Activated CD4-positive, alpha-beta T cell treated with anti-CD3 and anti-CD28 coated beads for 4 hours (primary cell): ENCODE data around the gene TTLL9.

Experiments
- DNase-seq, 2 donors: peaks; one replicate each; pipeline ENCODE4 v3.0.0-alpha.2; 2020

TTLL9 gene

DNA sequence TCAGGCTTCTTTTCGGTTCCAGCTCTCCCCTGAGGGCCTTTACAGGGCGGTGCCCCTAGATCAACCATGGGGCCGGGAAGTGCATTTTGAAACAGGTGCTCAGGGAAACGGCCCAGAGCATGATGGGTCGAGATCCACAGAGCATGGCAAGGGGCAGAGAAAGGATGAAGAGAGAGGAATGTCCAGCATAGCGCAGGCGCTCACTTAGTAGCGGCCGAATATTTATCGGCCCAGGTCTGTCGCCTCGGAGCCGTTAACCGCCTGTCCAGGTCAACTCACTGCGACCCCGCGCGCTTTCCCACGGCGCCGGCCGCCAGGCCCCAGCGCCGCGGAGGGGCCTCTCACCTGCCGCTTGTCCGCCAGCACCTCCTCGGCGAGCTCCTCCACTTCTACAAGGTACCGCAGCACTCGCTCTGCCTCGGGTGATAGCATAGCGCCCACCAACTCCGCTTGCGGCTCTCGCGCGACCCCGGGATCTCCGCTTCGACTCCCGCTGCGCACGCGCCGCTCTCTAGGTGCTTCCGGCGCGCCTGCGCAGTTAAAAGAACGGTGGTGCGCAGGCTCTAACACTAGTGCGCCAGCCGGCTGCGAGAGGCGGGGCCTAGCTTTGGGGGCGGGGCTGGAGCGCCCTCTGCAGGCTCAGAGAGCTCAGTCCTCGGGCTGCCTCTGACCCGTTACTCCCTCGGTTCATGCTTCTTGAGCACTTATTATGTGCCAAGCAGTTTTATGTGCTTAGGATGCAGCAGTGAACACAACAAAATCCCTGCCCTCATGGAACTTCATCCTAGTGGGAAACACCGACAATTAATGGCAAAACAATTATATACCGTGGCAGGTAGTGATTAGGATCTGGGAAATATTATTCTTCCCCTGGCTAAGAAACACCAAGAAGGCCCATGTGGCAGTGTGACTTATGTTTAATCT lies 81.4 kb downstream of the TTLL9 start, which contains the start of gene PDRG1:
TSS of gene PDRG1 (minus strand) at position 517 of the 924 bp plus-strand sequence. CDS start at position 432, 85 bp downstream.
- peak; percentile 95 to 96 for DNase-seq

DNA sequence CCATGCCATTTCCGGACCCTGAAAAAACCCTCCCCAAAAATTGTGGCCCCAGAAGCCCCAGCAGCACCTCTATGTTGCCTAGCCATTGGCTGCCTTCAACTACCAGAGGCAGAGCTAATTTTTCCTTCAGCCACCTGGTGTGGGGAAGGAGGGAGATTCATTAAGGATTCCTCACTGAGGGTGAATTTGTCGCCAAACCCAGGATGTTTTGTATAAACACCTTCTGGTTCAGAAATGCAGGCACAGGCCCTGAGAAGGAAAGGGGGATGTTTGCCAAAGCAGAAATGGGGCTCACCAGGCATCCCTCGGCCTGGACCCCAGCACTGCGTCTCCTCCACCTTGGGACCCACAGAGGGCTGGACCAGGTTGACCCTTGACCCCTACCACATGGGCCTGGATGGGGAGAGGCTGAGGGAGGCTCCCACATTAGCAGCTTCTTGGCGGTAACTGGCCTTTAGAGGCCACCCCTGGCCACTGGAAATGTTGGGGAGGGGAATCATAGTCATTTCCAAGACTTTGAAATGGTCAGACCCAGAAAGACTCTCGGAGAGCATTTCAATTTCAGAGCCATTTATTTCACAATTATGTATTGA lies 83.2 kb downstream of the TTLL9 start:
- DNase-seq: no peak

DNA sequence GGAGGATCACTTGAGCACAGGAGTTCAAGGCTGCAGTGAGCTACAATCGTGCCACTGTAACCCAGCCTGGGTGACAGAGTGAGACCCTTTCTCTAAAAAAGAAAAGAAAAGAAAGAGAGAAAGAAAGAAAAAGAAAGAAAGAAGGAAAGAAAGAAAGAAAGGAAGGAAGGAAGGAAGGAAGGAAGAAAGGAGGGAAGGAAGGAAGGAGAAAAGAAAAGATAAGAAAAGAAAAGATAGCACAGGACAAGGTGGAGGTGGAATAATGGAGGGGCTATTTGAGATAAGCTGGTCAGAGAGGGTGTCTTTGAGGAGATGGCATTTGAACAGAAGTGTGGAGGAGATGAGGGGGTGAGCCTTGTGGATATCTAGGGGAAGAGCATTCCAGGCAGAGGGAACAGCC lies 84.1 kb downstream of the TTLL9 start:
- no peak for DNase-seq

DNA sequence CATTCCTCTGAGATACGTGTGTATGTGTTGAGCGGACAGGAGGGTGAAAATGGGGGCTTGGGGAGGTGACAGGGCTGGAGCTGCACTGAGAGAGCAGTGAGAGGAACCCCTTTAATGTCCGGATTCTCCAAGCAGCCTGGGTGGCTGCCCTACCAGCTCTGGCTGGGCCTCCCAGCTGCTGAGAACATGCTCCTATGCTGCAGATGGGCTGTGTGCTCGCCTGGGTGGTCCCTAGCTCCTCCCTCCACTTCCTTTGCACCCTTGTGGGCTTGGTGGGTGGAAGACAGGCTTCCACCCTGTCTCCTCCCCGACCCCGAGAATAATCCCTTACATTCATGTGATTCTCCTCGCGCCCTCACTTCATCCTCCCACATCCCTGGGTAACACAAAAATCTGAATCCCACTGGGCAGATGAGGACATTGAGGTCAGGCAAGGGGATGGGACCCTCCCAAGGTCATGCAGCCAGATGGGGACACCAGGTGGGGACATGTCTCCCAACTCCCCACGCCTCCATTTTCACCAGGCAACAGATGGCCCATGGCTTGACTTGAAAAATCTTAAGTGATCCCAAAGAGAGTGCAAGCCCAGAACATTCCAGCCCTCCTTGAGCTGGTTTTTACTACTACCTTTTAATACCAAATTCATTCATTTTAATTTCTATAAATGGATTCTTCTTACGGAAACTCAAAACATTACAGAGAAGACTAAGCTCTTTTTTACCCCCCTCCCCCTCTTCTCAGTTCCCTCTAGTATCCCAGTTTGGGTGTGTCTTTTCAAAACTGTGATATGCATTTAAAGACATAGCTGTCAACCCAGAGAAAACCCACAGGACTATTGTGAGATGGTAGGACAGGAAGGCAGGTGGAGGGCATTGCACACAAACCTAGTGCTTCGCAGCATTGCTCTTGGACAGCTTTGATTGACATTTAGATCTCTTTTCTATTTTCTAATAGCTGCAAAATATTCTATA lies 86.4 kb downstream of the TTLL9 start:
- no peak for DNase-seq

GRCh38 chr20:31962761-31963160 lies 92.3 kb downstream of the TTLL9 start:
- DNase-seq: no peak

DNA sequence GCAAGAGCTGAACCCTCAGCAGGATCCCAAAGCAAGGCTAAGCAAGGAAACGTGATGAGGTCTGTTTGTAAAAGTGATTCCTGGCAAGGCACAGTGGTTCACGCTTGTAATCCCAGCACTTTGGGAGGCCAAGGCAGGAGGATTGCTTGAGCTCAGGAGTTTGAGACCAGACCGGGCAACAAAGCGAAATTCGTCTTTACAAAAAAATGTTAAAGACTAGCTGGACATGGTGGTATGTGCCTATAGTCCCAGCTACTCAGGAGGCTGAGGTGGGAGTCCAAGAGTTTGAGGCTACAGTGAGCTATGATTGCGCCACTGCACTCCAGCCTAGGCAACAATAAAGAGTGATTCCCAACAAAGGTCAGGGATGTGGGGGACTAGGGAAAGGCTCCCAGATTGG lies 93.5 kb downstream of the TTLL9 start:
- no peak for DNase-seq

- no peak for DNase-seq
Measured at GRCh38 chr20:31966991-31967655, 96.7 kb downstream of the TTLL9 start.

- DNase-seq: no peak
Measured at GRCh38 chr20:31967830-31968249, 97.4 kb downstream of the TTLL9 start, which contains the start of gene XKR7. Gene XKR7 (plus strand): TSS chr20:31968151. CDS start chr20:31968176, 25 bp downstream.

GRCh38 chr20:31968291-31969126 lies 98.1 kb downstream of the TTLL9 start:
- DNase-seq: peak; percentile 59 to 69

DNA sequence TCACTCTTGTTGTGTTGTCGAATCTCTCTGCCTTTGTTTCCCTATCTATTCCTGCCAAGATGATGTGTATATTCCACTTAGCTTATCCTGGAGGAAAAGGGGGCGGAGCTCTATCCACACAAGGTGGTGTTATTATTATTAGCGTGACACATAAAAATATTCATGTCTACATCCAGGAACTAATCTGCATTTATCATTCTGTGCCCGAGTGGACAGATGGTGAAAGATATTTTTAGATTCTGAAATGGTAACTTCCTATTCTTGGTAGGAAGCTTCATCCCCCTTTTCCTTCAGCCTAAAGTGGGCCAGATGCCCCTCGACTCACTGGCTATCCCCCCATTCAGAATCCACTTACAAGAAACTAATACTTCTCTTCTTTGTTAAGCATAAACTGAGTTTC lies 99.6 kb downstream of the TTLL9 start:
- no peak for DNase-seq

- DNase-seq: no peak
Measured at GRCh38 chr20:31972471-31973021, 102.1 kb downstream of the TTLL9 start.

GRCh38 chr20:31974296-31974695 lies 103.9 kb downstream of the TTLL9 start:
- DNase-seq: no peak

DNA sequence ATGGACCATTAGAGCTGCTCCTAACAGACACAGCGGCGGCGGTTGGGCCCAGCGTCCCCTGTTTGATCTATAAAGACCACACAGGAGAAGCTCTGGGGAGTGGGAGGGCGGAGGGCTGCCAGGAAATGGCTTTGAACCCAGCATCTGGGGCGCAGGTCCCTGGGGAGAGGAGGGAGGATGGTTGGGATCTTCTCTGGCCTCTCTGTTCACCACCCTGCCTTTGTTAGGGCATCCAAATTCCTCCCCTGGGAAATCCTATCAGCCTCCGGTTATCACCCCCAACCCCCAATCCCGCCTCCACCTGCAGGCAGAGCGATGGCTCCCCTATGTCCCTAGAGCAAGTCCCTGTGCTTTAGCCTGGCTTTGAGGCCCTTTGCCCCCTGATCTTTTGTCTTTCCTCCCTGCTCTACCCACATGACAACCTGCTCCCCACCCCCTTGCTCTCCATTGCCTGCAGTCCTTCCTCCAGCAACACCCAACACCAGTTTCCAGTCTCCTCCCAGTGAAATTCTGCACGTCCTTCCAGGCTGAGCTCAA lies 104.6 kb downstream of the TTLL9 start:
- DNase-seq: no peak

GRCh38 chr20:31975874-31976273 lies 105.4 kb downstream of the TTLL9 start:
- DNase-seq: no peak

DNA sequence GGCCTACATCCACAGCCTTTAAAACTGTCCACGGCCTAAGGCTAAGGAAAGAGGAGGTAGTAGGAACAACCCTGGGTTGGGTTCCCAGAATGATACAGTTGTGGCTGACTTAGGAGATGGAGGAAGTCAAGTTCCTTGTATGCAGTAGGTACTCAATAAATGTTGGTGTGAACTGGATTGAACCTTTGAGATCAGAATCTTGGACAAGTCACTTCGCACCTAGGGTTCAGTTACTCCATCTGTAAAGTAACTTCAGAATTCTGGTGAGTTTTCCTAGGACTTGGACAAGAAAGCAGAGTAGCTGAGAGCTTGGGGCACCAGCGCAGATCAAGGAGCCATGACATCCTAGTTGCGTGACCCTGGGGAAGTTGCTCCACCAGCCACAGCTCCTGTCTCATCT lies 106.6 kb downstream of the TTLL9 start:
- no peak for DNase-seq

- no peak for DNase-seq
Measured at GRCh38 chr20:31979713-31980426, 109.4 kb downstream of the TTLL9 start.

- DNase-seq: no peak
Measured at GRCh38 chr20:31981784-31982183, 111.3 kb downstream of the TTLL9 start.

- DNase-seq: no peak
Measured at GRCh38 chr20:31984981-31985471, 114.6 kb downstream of the TTLL9 start.

DNA sequence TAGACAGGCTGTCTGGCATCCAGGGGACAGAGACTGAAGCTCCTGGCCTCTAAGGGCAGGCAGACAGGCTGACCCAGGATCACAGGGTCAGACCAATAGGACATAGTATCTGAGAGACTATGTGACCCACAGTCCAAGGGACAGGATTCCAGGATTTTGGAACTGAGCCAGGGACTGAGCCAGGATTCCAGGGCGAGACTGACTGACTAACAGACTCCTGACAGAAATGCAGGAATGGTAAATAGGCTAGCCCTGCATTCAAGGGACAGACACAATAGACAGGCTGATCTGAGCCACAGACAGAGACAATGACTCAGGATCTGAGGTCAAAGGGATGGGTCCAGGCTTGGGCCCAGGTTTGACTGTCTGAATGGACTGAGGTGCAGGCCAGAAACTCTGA lies 117.3 kb downstream of the TTLL9 start:
- DNase-seq: no peak
